ENCODE data around the gene MRPL41. TPM values are rescaled to one million over a fixed set of nuclear protein-coding genes. Genes with fewer than 3 reads are reported as not detected.
"Not testable (repeated sequence)": the region's sequence is repeated elsewhere in the genome, so short reads cannot be mapped to it uniquely, and the experiment has no call there.

MRPL41 gene
- polyA plus RNA-seq, 2 of the 4 experiments (the other 2 are of a cell fraction), result 19.7 to 54.4 TPM

DNA sequence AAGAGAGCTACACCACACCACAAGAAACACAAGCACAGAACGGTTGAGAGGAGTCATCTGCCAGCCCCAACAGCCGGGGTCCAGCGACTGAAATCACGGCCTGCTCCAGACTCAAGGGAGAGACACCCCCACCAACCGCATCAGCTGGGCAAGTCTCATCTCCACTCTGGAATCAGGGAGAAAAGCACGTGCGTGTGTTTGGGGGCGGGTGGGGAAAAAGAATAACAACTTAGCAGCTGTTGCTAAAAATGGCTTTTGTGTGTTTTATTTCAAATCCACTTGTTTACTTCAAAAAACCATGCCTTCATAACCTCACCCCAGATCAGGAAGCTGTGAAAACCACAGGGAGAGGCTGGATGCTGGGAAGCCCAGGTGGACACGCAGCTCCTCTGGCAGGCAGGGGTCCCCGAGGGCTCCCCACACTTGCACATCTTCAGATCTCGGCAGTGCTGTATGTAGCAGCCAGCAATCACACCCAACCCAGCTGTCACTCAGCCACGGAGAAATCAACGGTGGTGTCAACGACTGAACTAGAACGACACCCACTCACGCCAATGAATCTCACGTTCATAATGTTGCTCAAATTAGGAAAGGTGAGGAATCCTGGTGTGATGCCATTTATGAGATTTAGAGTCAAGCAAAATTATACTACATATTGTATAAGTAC, 20.4 kb upstream of the MRPL41 start:
- Histone ChIP-seq H3K9me3 (no peaks in the 10 kb centered on the region), H3K4me2 (no peak overlapping the region), H3K27ac (no peak overlapping the region), H3K4me1 (peaks cover 4% of the 10 kb centered on the region), H3K4me3 (no peak overlapping the region)
- DNase-seq (ENCODE audit: low read depth in 1 of 2, low spot score in 1 of 2) (no peak), ATAC-seq (no peak), FAIRE-seq (no peak)
- CTCF ChIA-PET, result interaction anchor here (0.7 to 2.0 kb wide), 4 partner anchors 9 to 236 kb away, joined by 3 to 6 read pairs (median 4); no protein-coding TSS in a partner anchor
- WGBS (ENCODE audit: missing lambda C conversion rate), result 85% methylated on average over 17 of the region's 17 CpGs
- TF ChIP-seq ESRRA (IDR thresholded peaks at IDR 0.05; ENCODE audit: borderline replicate concordance, low read length), result no peak
- TF ChIP-seq, protein P1, sequence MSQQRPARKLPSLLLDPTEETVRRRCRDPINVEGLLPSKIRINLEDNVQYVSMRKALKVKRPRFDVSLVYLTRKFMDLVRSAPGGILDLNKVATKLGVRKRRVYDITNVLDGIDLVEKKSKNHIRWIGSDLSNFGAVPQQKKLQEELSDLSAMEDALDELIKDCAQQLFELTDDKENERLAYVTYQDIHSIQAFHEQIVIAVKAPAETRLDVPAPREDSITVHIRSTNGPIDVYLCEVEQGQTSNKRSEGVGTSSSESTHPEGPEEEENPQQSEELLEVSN (IDR thresholded peaks at IDR 0.05; ENCODE audit: borderline replicate concordance, low read depth), result no peak
- TF ChIP-seq, protein P2, sequence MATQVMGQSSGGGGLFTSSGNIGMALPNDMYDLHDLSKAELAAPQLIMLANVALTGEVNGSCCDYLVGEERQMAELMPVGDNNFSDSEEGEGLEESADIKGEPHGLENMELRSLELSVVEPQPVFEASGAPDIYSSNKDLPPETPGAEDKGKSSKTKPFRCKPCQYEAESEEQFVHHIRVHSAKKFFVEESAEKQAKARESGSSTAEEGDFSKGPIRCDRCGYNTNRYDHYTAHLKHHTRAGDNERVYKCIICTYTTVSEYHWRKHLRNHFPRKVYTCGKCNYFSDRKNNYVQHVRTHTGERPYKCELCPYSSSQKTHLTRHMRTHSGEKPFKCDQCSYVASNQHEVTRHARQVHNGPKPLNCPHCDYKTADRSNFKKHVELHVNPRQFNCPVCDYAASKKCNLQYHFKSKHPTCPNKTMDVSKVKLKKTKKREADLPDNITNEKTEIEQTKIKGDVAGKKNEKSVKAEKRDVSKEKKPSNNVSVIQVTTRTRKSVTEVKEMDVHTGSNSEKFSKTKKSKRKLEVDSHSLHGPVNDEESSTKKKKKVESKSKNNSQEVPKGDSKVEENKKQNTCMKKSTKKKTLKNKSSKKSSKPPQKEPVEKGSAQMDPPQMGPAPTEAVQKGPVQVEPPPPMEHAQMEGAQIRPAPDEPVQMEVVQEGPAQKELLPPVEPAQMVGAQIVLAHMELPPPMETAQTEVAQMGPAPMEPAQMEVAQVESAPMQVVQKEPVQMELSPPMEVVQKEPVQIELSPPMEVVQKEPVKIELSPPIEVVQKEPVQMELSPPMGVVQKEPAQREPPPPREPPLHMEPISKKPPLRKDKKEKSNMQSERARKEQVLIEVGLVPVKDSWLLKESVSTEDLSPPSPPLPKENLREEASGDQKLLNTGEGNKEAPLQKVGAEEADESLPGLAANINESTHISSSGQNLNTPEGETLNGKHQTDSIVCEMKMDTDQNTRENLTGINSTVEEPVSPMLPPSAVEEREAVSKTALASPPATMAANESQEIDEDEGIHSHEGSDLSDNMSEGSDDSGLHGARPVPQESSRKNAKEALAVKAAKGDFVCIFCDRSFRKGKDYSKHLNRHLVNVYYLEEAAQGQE (IDR thresholded peaks at IDR 0.05), result no peak
- no peak for TF ChIP-seq HOXB5 (CRISPR knock-in tag; IDR thresholded peaks at IDR 0.05)
- TF ChIP-seq FOSL2 (IDR thresholded peaks at IDR 0.05), result no peak
- TF ChIP-seq FOSL2 (CRISPR knock-in tag; IDR thresholded peaks at IDR 0.05), result no peak
- TF ChIP-seq POLR2A (IDR thresholded peaks at IDR 0.05; ENCODE audit: low read length), result no peak
- TF ChIP-seq NPAS2 (CRISPR knock-in tag; IDR thresholded peaks at IDR 0.05; ENCODE audit: borderline replicate concordance), result no peak
- TF ChIP-seq NFE2L2 (conservative IDR thresholded peaks at IDR 0.05; ENCODE audit: low read length), result no peak
- no peak for TF ChIP-seq RNF2 (IDR thresholded peaks at IDR 0.05; ENCODE audit: borderline replicate concordance, low read depth)
- TF ChIP-seq RCOR1 (IDR thresholded peaks at IDR 0.05; ENCODE audit: low read depth, low read length), result no peak
- no peak for TF ChIP-seq KDM5A (IDR thresholded peaks at IDR 0.05)
- no peak for TF ChIP-seq HDAC2 (IDR thresholded peaks at IDR 0.05)
- TF ChIP-seq, protein P3, sequence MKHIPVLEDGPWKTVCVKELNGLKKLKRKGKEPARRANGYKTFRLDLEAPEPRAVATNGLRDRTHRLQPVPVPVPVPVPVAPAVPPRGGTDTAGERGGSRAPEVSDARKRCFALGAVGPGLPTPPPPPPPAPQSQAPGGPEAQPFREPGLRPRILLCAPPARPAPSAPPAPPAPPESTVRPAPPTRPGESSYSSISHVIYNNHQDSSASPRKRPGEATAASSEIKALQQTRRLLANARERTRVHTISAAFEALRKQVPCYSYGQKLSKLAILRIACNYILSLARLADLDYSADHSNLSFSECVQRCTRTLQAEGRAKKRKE (CRISPR knock-in tag; IDR thresholded peaks at IDR 0.05; ENCODE audit: low read depth), result no peak
- TF ChIP-seq CEBPB (IDR thresholded peaks at IDR 0.05), result no peak
- TF ChIP-seq SREBF2 (IDR thresholded peaks at IDR 0.05), result no peak
- no peak for TF ChIP-seq ZC3H11A (IDR thresholded peaks at IDR 0.05)
- no peak for TF ChIP-seq HOXA7 (CRISPR knock-in tag; IDR thresholded peaks at IDR 0.05)
- POLR2A ChIA-PET, result no interaction called here

DNA sequence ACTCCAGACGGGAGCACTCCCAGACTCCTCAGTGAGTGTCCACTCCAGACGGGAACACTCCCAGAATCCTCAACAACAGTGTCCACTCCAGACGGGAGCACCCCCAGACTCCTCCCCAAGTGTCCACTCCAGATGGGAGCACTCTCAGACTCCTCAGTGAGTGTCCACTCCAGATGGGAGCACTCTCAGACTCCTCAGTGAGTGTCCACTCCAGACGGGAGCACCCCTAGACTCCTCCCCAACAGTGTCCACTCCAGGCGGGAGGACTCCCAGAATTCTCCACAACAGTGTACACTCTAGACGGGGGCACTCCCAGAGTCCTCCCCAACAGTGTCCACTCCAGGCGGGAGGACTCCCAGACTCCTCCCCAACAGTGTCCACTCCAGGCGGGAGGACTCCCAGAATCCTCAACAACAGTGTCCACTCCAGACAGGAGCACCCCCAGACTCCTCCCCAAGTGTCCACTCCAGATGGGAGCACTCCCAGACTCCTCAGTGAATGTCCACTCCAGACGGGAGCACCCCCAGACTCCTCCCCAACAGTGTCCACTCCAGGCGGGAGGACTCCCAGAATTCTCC, 18.7 kb upstream of the MRPL41 start:
- H3K4me1 ChIP-seq; H3K27ac ChIP-seq; DNase-seq (ENCODE audit: low read depth in 1 of 2, low spot score in 1 of 2); H3K9me3 ChIP-seq; ATAC-seq; FAIRE-seq; H3K4me2 ChIP-seq; POLR2A ChIA-PET; H3K4me3 ChIP-seq: not testable (repeated sequence)
- 45% methylated on average over 8 of the region's 10 CpGs for WGBS (ENCODE audit: missing lambda C conversion rate)
- CTCF ChIA-PET, result interaction anchor here (2.0 kb wide), 1 partner anchor 10 kb away, joined by 6 read pairs; no protein-coding TSS in a partner anchor
